Neural progenitor cell (in vitro differentiated cells): ENCODE measurements around the gene PPP2R2B.

Experiments
- EZH2 ChIP-seq: fragments of 200-600 bp; sonication (generic); IDR thresholded peaks from 2 replicates; pipeline ENCODE4 v1.6.1; 2017; ENCODE audit warnings: antibody characterized with exemption, mild to moderate bottlenecking, moderate library complexity
- TF ChIP-seq, protein P1 (sequence below): fragments of 200-600 bp; sonication (generic); IDR thresholded peaks from 2 replicates; pipeline ENCODE4 v1.5.1; 2017; ENCODE audit warnings: antibody characterized with exemption, mild to moderate bottlenecking

DNA sequence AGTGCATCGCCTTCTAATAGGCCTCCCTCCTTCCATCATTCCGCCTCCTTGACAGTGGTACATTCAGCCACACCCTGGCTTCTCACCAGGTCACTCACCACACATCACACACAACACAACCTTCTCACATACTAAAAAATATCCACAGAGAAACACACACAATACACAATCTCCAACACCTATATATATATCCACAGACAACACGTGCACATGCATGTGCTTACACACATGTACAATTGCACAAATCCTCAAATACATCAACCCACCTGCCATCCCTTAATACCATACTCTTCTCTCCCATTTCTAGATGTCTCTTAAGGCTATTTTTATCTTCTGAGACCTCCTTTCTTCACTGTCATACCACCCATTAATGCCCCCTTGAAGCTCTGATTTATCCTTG lies 57.6 kb downstream of the PPP2R2B start:
- no peak for TF ChIP-seq EZH2
- TF ChIP-seq, protein P1, sequence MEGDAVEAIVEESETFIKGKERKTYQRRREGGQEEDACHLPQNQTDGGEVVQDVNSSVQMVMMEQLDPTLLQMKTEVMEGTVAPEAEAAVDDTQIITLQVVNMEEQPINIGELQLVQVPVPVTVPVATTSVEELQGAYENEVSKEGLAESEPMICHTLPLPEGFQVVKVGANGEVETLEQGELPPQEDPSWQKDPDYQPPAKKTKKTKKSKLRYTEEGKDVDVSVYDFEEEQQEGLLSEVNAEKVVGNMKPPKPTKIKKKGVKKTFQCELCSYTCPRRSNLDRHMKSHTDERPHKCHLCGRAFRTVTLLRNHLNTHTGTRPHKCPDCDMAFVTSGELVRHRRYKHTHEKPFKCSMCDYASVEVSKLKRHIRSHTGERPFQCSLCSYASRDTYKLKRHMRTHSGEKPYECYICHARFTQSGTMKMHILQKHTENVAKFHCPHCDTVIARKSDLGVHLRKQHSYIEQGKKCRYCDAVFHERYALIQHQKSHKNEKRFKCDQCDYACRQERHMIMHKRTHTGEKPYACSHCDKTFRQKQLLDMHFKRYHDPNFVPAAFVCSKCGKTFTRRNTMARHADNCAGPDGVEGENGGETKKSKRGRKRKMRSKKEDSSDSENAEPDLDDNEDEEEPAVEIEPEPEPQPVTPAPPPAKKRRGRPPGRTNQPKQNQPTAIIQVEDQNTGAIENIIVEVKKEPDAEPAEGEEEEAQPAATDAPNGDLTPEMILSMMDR: no peak
